T-helper 9 cell (primary cell): ENCODE measurements around the gene RASSF3.
"Not testable (repeated sequence)": the region's sequence is repeated elsewhere in the genome, so short reads cannot be mapped to it uniquely, and the experiment has no call there.

ENCODE experiments used
- DNase-seq: peaks from one replicate; pipeline ENCODE4 v3.0.0-alpha.2; 2020

Gene RASSF3

GRCh38 chr12:64634508-64635092, 24.3 kb downstream of the RASSF3 start:
- no peak for DNase-seq

GRCh38 chr12:64635356-64635998, 25.2 kb downstream of the RASSF3 start:
- DNase-seq: no peak

- no peak for DNase-seq
These were observed 26.6 kb downstream of the RASSF3 start for GRCh38 chr12:64636856-64637255.

- no peak for DNase-seq
These were observed 29.2 kb downstream of the RASSF3 start for GRCh38 chr12:64639466-64639865.

GRCh38 chr12:64646318-64646717, 36.0 kb downstream of the RASSF3 start:
- no peak for DNase-seq

GRCh38 chr12:64649487-64649886, 39.2 kb downstream of the RASSF3 start:
- DNase-seq: no peak

- DNase-seq: no peak
These were observed 40.5 kb downstream of the RASSF3 start for GRCh38 chr12:64650762-64651161.

- DNase-seq: no peak
These were observed 42.1 kb downstream of the RASSF3 start for GRCh38 chr12:64652346-64652745.

GRCh38 chr12:64653123-64653522, 42.8 kb downstream of the RASSF3 start:
- DNase-seq: no peak

- not testable (repeated sequence) for DNase-seq
These were observed 43.6 kb downstream of the RASSF3 start for GRCh38 chr12:64653907-64654306.

GRCh38 chr12:64655141-64655540, 44.8 kb downstream of the RASSF3 start:
- DNase-seq: no peak

GRCh38 chr12:64656429-64656828, 46.1 kb downstream of the RASSF3 start:
- DNase-seq: no peak

GRCh38 chr12:64658892-64659481, 48.7 kb downstream of the RASSF3 start:
- DNase-seq: no peak

- no peak for DNase-seq
These were observed 50.1 kb downstream of the RASSF3 start for GRCh38 chr12:64660237-64661018.

- DNase-seq: no peak
These were observed 52.7 kb downstream of the RASSF3 start for GRCh38 chr12:64663015-64663414.

GRCh38 chr12:64665514-64665913, 55.2 kb downstream of the RASSF3 start:
- peak; percentile 51 for DNase-seq

GRCh38 chr12:64666054-64666914, 56.0 kb downstream of the RASSF3 start:
- DNase-seq: no peak

- DNase-seq: no peak
These were observed 57.5 kb downstream of the RASSF3 start for GRCh38 chr12:64667793-64668192.

GRCh38 chr12:64669270-64669842, 59.1 kb downstream of the RASSF3 start:
- no peak for DNase-seq

- no peak for DNase-seq
These were observed 59.7 kb downstream of the RASSF3 start for GRCh38 chr12:64670019-64670418.

- no peak for DNase-seq
These were observed 60.8 kb downstream of the RASSF3 start for GRCh38 chr12:64670919-64671639.

GRCh38 chr12:64671681-64672080, 61.4 kb downstream of the RASSF3 start:
- DNase-seq: no peak
